ENCODE results near the gene MPRIP. TPM values are rescaled to one million over a fixed set of nuclear protein-coding genes. Genes with fewer than 3 reads are reported as not detected.
A peak's percentile ranks its signal among the peaks of the same experiment; 100 is the strongest.

Gene MPRIP
- polyA plus RNA-seq, 1 of the 3 experiments (the other 2 are of a cell fraction), result 64.4 TPM

- H3K9ac ChIP-seq, result peak overlapping the region; percentile 49
- WGBS (ENCODE audit: low lambda C conversion rate), result 12% methylated on average over 5 of the region's 8 CpGs
- ChIA-PET POLR2A (no interaction called here), CTCF (interaction anchor here (0.7 to 1.9 kb wide), 2 partner anchors 10 to 115 kb away, joined by 3 to 10 read pairs; no protein-coding TSS in a partner anchor)
- H4K20me1 ChIP-seq (ENCODE audit: insufficient read depth), result no peaks in the 10 kb centered on the region; the same call in 1 of the 2 replicates
- H3K79me2 ChIP-seq (ENCODE audit: insufficient read depth), result peaks cover 7% of the 10 kb centered on the region; the same call in 1 of the 2 replicates
- H3K27ac ChIP-seq (ENCODE audit: low read depth in 2 of 2, low read length in 1 of 2), result peak overlapping the region; percentile 66 to 93
- H3K9me3 ChIP-seq, result no peaks in the 10 kb centered on the region
- peaks cover 36 to 56% of the 10 kb centered on the region in 2 experiments for H3K36me3 ChIP-seq (replicated peaks in 1 of 2; ENCODE audit: control insufficient read depth in 1 of 2, insufficient read depth in 2 of 2, low read length in 1 of 2)
- no peaks in the 10 kb centered on the region for H3K9me2 ChIP-seq
- peaks cover 51% of the 10 kb centered on the region for H3F3A ChIP-seq (replicated peaks; ENCODE audit: insufficient read depth)
- H3K4me2 ChIP-seq, result peak overlapping the region; percentile 36
- H3K4me1 ChIP-seq (ENCODE audit: control insufficient read depth in 1 of 2, insufficient read depth in 2 of 2, low read depth in 1 of 2, low read length in 1 of 2), result peaks cover 5 to 41% of the 10 kb centered on the region in 2 experiments; a peak in 3 of 4 replicates
- H3K4me3 ChIP-seq (ENCODE audit: low read depth in 2 of 2, low read length in 1 of 2), result no peak overlapping the region
- H3K27me3 ChIP-seq (ENCODE audit: insufficient read depth), result no peaks in the 10 kb centered on the region
- H2AFZ ChIP-seq (ENCODE audit: low read depth), result no peak overlapping the region
- DNase-seq, result no peak
- no peak for TF ChIP-seq RAD21 (IDR thresholded peaks at IDR 0.05; ENCODE audit: low read length)
- peak; percentile 36; the same call in 1 of the 2 replicates for TF ChIP-seq REST (IDR thresholded peaks at IDR 0.05; ENCODE audit: low read depth, low read length)
- peak; percentile 97 for TF ChIP-seq NFIC (IDR thresholded peaks at IDR 0.05; ENCODE audit: borderline replicate concordance)
- TF ChIP-seq MEF2A (IDR thresholded peaks at IDR 0.05; ENCODE audit: borderline replicate concordance, low read depth), result no peak
- TF ChIP-seq FOXJ3 (CRISPR knock-in tag; IDR thresholded peaks at IDR 0.05), result no peak
- TF ChIP-seq CTCF (IDR thresholded peaks at IDR 0.05), result no peak
- peak; percentile 74 for TF ChIP-seq PBX3 (IDR thresholded peaks at IDR 0.05)
- TF ChIP-seq FOSL2 (IDR thresholded peaks at IDR 0.05; ENCODE audit: borderline replicate concordance, low read depth), result peak; percentile 81
- no peak for TF ChIP-seq GATA2 (CRISPR knock-in tag; IDR thresholded peaks at IDR 0.05)
- no peak for TF ChIP-seq MXI1 (IDR thresholded peaks at IDR 0.05; ENCODE audit: low read depth, low read length)
- TF ChIP-seq USF1 (IDR thresholded peaks at IDR 0.05; ENCODE audit: borderline replicate concordance, low read depth), result no peak
- peak; percentile 94; the same call in 1 of the 2 replicates for TF ChIP-seq SIN3A (IDR thresholded peaks at IDR 0.05; ENCODE audit: borderline replicate concordance, low read depth, low read length)
- peak; percentile 84 for TF ChIP-seq TCF12 (IDR thresholded peaks at IDR 0.05)
- no peak for TF ChIP-seq ZBTB33 (IDR thresholded peaks at IDR 0.05; ENCODE audit: borderline replicate concordance, low read depth)
- TF ChIP-seq CHD2 (IDR thresholded peaks at IDR 0.05; ENCODE audit: low read length, partially characterized antibody), result no peak
- TF ChIP-seq SMC3 (IDR thresholded peaks at IDR 0.05; ENCODE audit: low read depth, low read length), result no peak
- TF ChIP-seq FOXM1 (IDR thresholded peaks at IDR 0.05; ENCODE audit: low read depth), result no peak
- TF ChIP-seq RCOR1 (IDR thresholded peaks at IDR 0.05; ENCODE audit: low read length), result no peak
- no peak for TF ChIP-seq EZH2phosphoT487 (IDR thresholded peaks at IDR 0.05; ENCODE audit: borderline replicate concordance, low read depth)
- peak; percentile 82 for TF ChIP-seq MAX (IDR thresholded peaks at IDR 0.05; ENCODE audit: low read depth)
- peak; percentile 54; the same call in 1 of the 2 replicates for TF ChIP-seq TEAD4 (IDR thresholded peaks at IDR 0.05; ENCODE audit: borderline replicate concordance, insufficient read depth)
- TF ChIP-seq USF2 (IDR thresholded peaks at IDR 0.05; ENCODE audit: borderline replicate concordance, low read depth, low read length), result no peak
- no peak for TF ChIP-seq RXRA (IDR thresholded peaks at IDR 0.05; ENCODE audit: borderline replicate concordance, low read depth)
Observed at GRCh38 chr17:17151962-17152361, 109.7 kb downstream of the MPRIP start.
